HG03432 (cell line): ENCODE data around the gene SSTR4.
A peak's percentile ranks its signal among the peaks of the same experiment; 100 is the strongest.

Experiments
- ATAC-seq: cut with Tn5 transposase; IDR thresholded peaks from one replicate; pipeline ENCODE4 v1.9.1; 2021; ENCODE audit warnings: mild to moderate bottlenecking, moderate library complexity; ENCODE audit not compliant: unreplicated experiment

SSTR4 gene

GRCh38 chr20:23085436-23086055, 50.4 kb downstream of the SSTR4 start:
- ATAC-seq = no peak

GRCh38 chr20:23086056-23086566, 51.0 kb downstream of the SSTR4 start, which contains the start of gene CD93:
Gene CD93, minus strand, starts transcription at chr20:23086324. Its CDS starts 132 bp downstream, at chr20:23086192.
- ATAC-seq = peak; percentile 71

DNA sequence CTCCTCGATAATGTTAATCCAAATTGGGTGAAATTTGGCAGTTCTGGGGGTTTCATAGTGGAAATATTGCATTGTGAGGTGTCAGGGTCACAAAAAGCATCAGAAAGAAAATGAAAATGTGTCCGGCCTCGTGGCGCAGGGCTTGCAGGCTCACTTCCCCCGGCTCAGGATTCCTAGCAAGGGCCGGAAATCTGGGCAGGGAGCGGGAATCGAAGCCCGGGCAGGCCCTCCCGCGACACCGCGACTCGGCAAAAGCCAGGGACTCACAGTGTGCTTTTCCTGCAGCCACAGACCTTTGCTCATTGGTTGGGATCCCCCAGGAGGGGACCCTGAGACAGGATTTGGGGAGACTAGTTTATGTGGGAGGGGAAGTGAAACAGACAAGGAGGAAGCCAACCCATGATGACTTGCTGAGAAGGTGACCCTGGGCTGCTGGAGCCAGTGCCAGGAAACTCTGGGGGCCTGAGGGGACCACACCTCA, 51.9 kb downstream of the SSTR4 start:
- no peak for ATAC-seq

- ATAC-seq = no peak
These were observed 52.6 kb downstream of the SSTR4 start for GRCh38 chr20:23087587-23088251.
